ENCODE measurements around the gene HUS1.
"Not testable (repeated sequence)": the region's sequence is repeated elsewhere in the genome, so short reads cannot be mapped to it uniquely, and the experiment has no call there.

The HUS1 gene

GRCh38 chr7:47923081-47923875 is 56.1 kb downstream of the HUS1 start:
- not testable (repeated sequence) for ATAC-seq, DNase-seq

- not testable (repeated sequence) for DNase-seq, ATAC-seq
Observed at GRCh38 chr7:47916514-47916913, 62.9 kb downstream of the HUS1 start.

GRCh38 chr7:47915616-47915976 is 63.8 kb downstream of the HUS1 start:
- DNase-seq, result no peak
- no peak for ATAC-seq

GRCh38 chr7:47914717-47915615 is 64.4 kb downstream of the HUS1 start:
- ATAC-seq (no peak), DNase-seq (no peak)

All from stimulated activated naive CD8-positive, alpha-beta T cell treated with anti-CD3 and anti-CD28 coated beads, Interleukin-15, Interleukin-2, amounts not matched to agents 100 U/mL and 50 U/mL, for 24 hours (primary cell).